Astrocyte (in vitro differentiated cells and primary cell): Measurements from ENCODE around the gene AKAP11.

ENCODE experiments used
- CTCF ChIP-seq: IDR thresholded peaks from 2 replicates; pipeline ENCODE4 v1.5.1; 2011; ENCODE audit warnings: low read depth, mild to moderate bottlenecking, inconsistent platforms, low read length, moderate library complexity; ENCODE audit not compliant: insufficient read depth
- EZH2 ChIP-seq: IDR thresholded peaks from 2 replicates; pipeline ENCODE4 v1.6.1; 2012; ENCODE audit warnings: mild to moderate bottlenecking, low read length, inconsistent platforms; ENCODE audit not compliant: insufficient read depth

- TF ChIP-seq CTCF (no peak), EZH2 (no peak)
These were observed 92.1 kb downstream of the AKAP11 start for GRCh38 chr13:42363941-42364612.
